ENCODE data around the gene MCTP2.
A peak's percentile ranks its signal among the peaks of the same experiment; 100 is the strongest.

The MCTP2 gene

DNA sequence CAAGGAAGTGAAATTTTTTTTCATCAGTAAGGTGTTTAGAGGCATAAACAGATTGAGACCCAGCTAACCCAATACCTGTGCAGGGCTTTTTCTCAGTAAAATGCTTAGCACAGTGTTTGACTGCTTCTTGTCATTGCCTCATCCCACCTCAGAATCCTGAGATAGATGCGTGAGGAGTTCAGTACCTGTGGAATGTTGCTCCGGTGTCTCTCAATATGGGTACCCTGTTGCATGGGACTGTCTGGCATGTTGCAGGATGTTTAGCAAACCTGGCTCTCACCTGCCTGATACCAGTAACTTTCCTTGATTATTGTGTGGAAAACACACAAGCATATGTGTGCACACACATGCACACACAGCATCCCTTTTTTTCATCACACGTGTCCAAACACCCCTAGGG is 128.4 kb downstream of the MCTP2 start:
- DNase-seq (ENCODE audit: low read depth), result no peak

- DNase-seq (ENCODE audit: low read depth), result no peak
These were observed 128.9 kb downstream of the MCTP2 start for GRCh38 chr15:94360251-94360685.

DNA sequence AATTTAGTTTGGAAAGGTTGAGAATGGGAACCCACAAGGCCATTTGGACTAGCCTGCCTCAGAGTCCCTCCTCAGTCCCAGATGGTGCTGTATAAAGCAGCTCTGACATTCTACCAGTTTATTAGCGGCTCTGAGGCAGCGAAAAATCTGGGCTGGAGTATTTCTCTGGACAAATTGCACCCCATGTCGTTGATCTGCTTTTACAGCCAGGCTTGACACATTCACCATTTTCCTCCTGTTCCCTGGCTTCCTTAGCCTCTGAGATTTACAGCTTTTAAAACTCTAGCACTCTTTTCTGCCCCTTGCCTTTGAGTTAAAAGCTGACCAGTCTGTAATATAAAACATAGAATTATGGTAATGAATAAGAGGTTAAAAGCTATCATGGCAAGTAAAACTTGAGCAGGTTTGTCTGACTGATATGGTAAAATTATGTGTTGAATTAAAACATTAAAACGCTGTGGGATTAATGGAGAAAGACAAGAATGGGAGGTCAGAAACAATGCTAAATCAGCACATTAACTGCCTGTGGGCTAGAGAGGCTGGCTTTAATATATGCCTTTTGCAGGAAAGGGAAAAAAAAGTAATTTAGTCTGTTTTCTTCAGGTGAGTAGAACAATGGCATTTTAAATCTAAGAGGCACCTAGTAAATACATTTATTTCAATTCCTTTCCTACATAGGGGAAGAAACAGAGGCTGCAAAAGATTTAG is 131.2 kb downstream of the MCTP2 start:
- no peak for DNase-seq (ENCODE audit: low read depth)

DNA sequence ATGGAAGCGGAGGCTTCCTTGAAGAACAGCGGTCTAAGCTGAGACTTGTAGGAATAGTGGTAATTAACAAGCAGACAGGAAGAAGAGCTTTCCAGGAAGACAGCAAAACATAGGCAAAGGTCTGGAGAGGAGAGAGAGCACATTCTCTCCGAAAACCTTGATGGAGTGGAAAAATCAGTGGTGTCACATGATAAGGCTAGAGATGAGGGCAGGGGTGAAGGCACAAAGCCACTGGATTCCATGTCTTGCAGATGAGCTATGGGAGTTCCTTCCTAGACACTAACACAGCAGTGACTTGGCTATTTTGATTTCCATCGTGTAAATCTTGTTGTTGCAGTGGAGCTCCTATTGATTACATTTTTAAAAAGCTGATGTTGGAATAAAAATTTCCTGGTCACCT is 132.0 kb downstream of the MCTP2 start:
- DNase-seq (ENCODE audit: low read depth), result no peak

DNA sequence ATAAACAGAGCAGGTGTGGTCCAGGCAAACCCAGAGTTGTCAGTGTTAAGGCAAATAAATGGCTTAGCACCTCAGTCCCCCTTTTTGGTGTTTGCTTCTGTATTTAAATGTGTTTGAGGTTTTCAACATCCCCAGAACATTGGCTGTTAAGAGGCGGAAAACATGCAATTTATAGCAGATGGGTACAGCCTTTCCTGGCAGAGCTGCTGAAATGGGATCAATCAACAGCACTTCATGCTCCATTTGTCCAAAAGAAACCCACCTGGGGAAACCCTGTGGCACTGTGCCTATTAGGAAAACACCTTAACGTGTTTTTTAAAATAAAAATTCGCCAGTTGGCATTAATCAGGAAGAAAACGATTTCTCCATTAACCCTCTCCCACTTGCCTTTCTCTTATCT is 135.4 kb downstream of the MCTP2 start:
- DNase-seq (ENCODE audit: low read depth), result no peak

DNA sequence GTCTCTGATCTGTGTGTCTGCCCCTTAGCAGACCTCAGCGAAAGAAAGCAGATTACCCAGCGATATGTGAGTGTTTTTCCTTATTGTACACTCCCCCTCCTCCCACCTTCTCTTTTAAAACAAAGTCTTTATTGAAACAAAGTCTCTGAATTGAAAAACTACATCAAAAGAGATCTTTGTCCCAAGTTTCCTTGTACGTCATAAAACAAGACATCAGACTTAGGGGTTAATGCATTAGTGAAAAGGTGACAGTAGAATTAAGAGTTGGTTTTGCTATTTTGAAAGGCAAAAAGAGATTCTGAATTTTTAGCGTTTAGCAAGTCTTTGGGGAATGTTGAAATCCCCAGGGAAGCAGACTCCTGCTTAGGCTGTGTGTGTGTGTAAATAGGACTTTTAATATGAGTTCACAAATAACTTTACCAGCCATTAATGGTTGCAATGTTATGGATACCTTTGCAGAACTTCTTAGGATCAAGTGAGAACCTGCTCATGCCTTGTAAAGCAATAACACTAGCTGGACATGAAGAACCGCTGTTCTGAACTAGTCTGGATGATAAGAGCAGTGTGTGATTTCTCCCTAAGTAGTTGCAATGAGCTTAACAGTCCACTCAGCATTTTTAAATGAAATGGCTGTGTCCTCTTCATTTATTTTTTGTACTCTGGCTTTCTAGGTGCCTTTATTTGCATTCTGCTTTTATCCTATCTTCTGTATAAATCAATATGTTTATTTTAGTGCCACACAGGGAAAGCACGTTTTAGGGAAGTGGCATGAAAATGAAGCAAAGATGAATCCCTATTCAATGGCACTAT is 136.6 kb downstream of the MCTP2 start:
- no peak for DNase-seq (ENCODE audit: low read depth)

GRCh38 chr15:94370206-94370935 is 139.0 kb downstream of the MCTP2 start:
- DNase-seq (ENCODE audit: low read depth), result no peak

GRCh38 chr15:94370936-94371285 is 139.6 kb downstream of the MCTP2 start:
- DNase-seq (ENCODE audit: low read depth), result no peak

GRCh38 chr15:94372821-94373220 is 141.5 kb downstream of the MCTP2 start:
- no peak for DNase-seq (ENCODE audit: low read depth)

GRCh38 chr15:94375997-94376396 is 144.6 kb downstream of the MCTP2 start:
- no peak for DNase-seq (ENCODE audit: low read depth)

- DNase-seq (ENCODE audit: low read depth), result no peak
These were observed 148.6 kb downstream of the MCTP2 start for GRCh38 chr15:94379986-94380385.

DNA sequence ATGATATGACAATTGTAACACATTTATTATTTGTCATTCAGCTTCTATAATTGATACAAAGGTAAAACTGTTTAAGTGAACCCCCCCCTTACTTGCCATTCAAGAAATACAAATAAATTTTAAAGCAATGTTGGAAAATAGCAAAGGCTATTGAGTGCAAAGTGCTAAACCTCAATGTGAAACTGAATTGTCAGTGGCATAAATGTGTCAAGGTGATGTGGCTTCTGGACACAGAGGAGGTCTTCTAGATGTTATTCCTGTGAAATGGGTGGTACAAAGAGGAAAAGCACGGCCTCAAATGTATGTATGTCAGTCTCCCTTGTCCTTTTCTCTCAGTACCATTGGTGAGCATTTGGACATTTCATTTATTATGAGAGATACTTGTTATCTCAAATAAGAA is 149.4 kb downstream of the MCTP2 start:
- DNase-seq (ENCODE audit: low read depth), result no peak

- no peak for DNase-seq (ENCODE audit: low read depth)
These were observed 150.0 kb downstream of the MCTP2 start for GRCh38 chr15:94381384-94381783.

DNA sequence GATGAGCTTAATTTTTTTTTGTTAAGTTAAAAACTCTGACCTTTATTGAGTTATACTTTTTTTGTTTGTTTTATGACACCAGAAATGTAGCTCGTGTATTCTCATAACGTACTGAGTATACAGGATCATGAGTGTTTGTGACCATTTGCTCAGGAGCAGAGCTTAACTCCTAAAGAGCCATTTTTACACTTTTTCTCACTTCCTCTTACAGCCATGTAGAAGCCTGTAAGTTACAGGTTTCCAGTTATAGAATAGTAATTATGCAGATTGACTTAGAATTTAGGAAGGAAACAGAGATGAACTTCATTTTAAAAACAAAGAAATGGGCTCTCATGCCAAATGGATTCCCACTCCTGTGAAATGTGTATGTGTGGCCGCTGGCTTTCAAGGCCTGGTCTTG is 151.7 kb downstream of the MCTP2 start:
- DNase-seq (ENCODE audit: low read depth), result no peak

DNA sequence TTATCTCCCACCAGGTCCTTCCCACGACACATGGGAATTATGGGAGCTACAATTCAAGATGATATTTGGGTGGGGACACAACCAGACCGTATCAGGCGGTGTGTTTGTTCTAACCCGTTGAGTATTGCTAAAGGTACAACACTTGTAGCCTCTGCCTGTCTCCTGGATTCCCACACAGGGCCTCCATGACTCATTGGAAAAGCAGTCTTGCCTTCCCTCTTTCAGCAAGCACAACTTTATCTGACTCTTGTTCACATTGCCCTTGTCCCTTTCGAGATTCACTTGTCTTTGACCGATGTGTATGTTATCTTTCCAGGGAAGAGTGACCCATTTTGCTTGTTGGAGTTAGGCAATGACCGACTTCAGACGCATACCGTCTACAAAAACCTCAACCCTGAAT is 152.3 kb downstream of the MCTP2 start:
- DNase-seq (ENCODE audit: low read depth), result no peak

- no peak for DNase-seq (ENCODE audit: low read depth)
These were observed 154.1 kb downstream of the MCTP2 start for GRCh38 chr15:94385441-94385840.

GRCh38 chr15:94386351-94386750 is 155.0 kb downstream of the MCTP2 start:
- no peak for DNase-seq (ENCODE audit: low read depth)

GRCh38 chr15:94387442-94387841 is 156.1 kb downstream of the MCTP2 start:
- no peak for DNase-seq (ENCODE audit: low read depth)

- no peak for DNase-seq (ENCODE audit: low read depth)
These were observed 156.6 kb downstream of the MCTP2 start for GRCh38 chr15:94387849-94388441.

DNA sequence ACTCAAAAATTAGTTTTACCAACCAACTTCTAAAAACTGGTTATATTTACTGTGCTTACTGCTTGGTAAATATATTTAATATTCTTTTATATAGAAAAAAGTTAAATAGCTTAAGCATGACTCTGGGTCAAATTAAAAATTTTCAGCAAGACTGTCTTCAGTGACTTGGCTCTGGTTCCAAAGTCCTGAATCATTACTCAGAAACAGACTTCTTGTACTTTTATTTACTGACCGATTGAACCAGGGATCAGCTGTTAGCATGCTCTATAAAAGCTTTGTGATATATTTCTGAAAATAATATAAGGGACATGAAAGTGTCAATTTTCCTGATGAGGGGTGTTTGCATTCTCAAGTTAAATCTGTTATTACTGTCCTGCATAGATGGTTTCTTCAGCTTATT is 164.3 kb downstream of the MCTP2 start:
- DNase-seq (ENCODE audit: low read depth), result peak; percentile 18

GRCh38 chr15:94397337-94397736 is 166.0 kb downstream of the MCTP2 start:
- DNase-seq (ENCODE audit: low read depth), result no peak

GRCh38 chr15:94398001-94398400 is 166.6 kb downstream of the MCTP2 start:
- no peak for DNase-seq (ENCODE audit: low read depth)

Measured in fibroblast of gingiva (primary cell).